GM23338 (cell line): ENCODE data around the gene NBEAL2.

Experiments
- CREB1 ChIP-seq: fragments of 250-450 bp; sonication (Bioruptor Pico); IDR thresholded peaks from 2 replicates; pipeline ENCODE4 v1.5.0; 2020; ENCODE audit warnings: low read depth, mild to moderate bottlenecking, moderate library complexity
- CTCF ChIP-seq, 2 experiments: fragments of 200-600 bp in 1 of 2; sonication (generic) in 1 of 2; conservative IDR thresholded peaks; 2 replicates each; pipeline versions ENCODE4 v1.5.1 to v1.6.1; 2016 to 2017; ENCODE audit warnings: antibody characterized with exemption in 2 of 2, low read depth in 2 of 2, mild to moderate bottlenecking in 2 of 2, moderate library complexity in 1 of 2
- EZH2 ChIP-seq: fragments of 200-600 bp; sonication (generic); IDR thresholded peaks from one replicate; pipeline ENCODE4 v1.8.0; 2017; ENCODE audit warnings: antibody characterized with exemption, mild to moderate bottlenecking, low read depth; ENCODE audit not compliant: unreplicated experiment
- REST ChIP-seq: IDR thresholded peaks from one replicate; pipeline ENCODE4 v1.6.1; 2018; ENCODE audit warnings: antibody characterized with exemption; ENCODE audit not compliant: unreplicated experiment

- no peak for TF ChIP-seq CTCF (conservative IDR thresholded peaks at IDR 0.05; ENCODE audit: low read depth in 2 of 2)
- TF ChIP-seq REST = no peak
- no peak for TF ChIP-seq EZH2
- no peak for TF ChIP-seq CREB1 (CRISPR knock-in tag)
Observed at GRCh38 chr3:47054412-47054811, 74.9 kb downstream of the NBEAL2 start.
